ENCODE results near the gene STRN3. TPM values are rescaled to one million over a fixed set of nuclear protein-coding genes. Genes with fewer than 3 reads are reported as not detected.

STRN3 gene
- total RNA-seq, 3 donors from 2014 or later, result 46.0 to 61.9 (median 46.3) TPM

- TF ChIP-seq CTCF (IDR thresholded peaks at IDR 0.05), result no peak
- intact Hi-C loops (cut with DNase I, micrococcal nuclease), result no loop called here
Measured at GRCh38 chr14:31029016-31029970, 3.1 kb upstream of the STRN3 start.

GRCh38 chr14:31027847-31028246 is 1.7 kb upstream of the STRN3 start:
- Histone ChIP-seq H3K9me3 (no peaks in the 10 kb centered on the region), H3K36me3 (ENCODE audit: low read depth) (no peaks in the 10 kb centered on the region), H3K4me3 (no peak overlapping the region), H3K4me1 (ENCODE audit: low read depth) (peaks cover 13% of the 10 kb centered on the region)
- no peak for TF ChIP-seq CTCF (IDR thresholded peaks at IDR 0.05)
- no peak for ATAC-seq
- intact Hi-C loops (cut with DNase I, micrococcal nuclease), result no loop called here
- DNase-seq, result no peak

More at GRCh38 chr14:31029016-31029970, 3.1 kb upstream of the STRN3 start:
- H3K36me3 ChIP-seq (ENCODE audit: low read depth), result no peaks in the 10 kb centered on the region
- no peak for ATAC-seq
- DNase-seq, result no peak
- peaks cover 4% of the 10 kb centered on the region for H3K4me1 ChIP-seq (ENCODE audit: low read depth)
- H3K4me3 ChIP-seq, result no peak overlapping the region
- H3K9me3 ChIP-seq, result no peaks in the 10 kb centered on the region

GRCh38 chr14:31026450-31027235 is 464 bp upstream of the STRN3 start:
- TF ChIP-seq CTCF (IDR thresholded peaks at IDR 0.05), result peak; percentile 9
- Histone ChIP-seq H3K4me3 (peak overlapping the region; percentile 96), H3K36me3 (ENCODE audit: low read depth) (no peaks in the 10 kb centered on the region), H3K4me1 (ENCODE audit: low read depth) (peaks cover 13% of the 10 kb centered on the region), H3K9me3 (no peaks in the 10 kb centered on the region)
- DNase-seq, result peak; percentile 97 to 98 (median 97)
- intact Hi-C loops (cut with DNase I, micrococcal nuclease), result no loop called here
- ATAC-seq, result peak; percentile 96

GRCh38 chr14:31025367-31026076 is 657 bp downstream of the STRN3 start, which contains the start of gene AP4S1:
TSS of gene AP4S1 (plus strand) at chr14:31025649. CDS start at chr14:31066197, 40,548 bp downstream.
- TF ChIP-seq CTCF (IDR thresholded peaks at IDR 0.05), result no peak
- no peaks in the 10 kb centered on the region for H3K9me3 ChIP-seq
- H3K4me3 ChIP-seq, result peak within 1 kb of the TSS; percentile 96
- H3K4me1 ChIP-seq (ENCODE audit: low read depth), result peaks cover 19% of the 10 kb centered on the region
- ATAC-seq (peak; percentile 34), DNase-seq (peak; percentile 58 to 77 (median 73))
- no peaks in the 10 kb centered on the region for H3K36me3 ChIP-seq (ENCODE audit: low read depth)
- intact Hi-C loops (cut with DNase I, micrococcal nuclease), result no loop called here

All from mucosa of descending colon (tissue), 3 donors.